IMR-90 (cell line): Measurements from ENCODE around the gene CMTM5. TPM values are rescaled to one million over a fixed set of nuclear protein-coding genes. Genes with fewer than 3 reads are reported as not detected.

ENCODE experiments used
- ATAC-seq: fragments of 200-7000 bp; cut with Tn5 transposase; 2 replicates; pipeline ENCODE4 v1.9.1; 2020; ENCODE audit warnings: low read depth, mild to moderate bottlenecking, moderate library complexity
- BruUV-seq: library from RNA; stranded (reverse); fragments of 400-500 nt; replicated peaks from 2 replicates; lab custom pipeline; 2021; lab: Mats Ljungman, UMichigan
- CTCF ChIA-PET: fragments of 300-600 bp; formaldehyde crosslinking; extraction: SDS; loops from one replicate; lab custom pipeline; 2021; ENCODE audit warnings: antibody characterized with exemption; lab: Yijun Ruan, JAX
- POLR2A ChIA-PET: fragments of 300-600 bp; sonication (Branson Sonifier 250); formaldehyde crosslinking; loops from one replicate; lab custom pipeline; 2022; ENCODE audit warnings: antibody characterized with exemption; ENCODE audit not compliant: unreplicated experiment; lab: Charles Lee
- DNase-seq: peaks from one replicate; pipeline ENCODE4 v3.0.0; 2013
- H2AFZ ChIP-seq: replicated peaks from 2 replicates; pipeline ENCODE3; 2013; ENCODE audit warnings: low read length, mild to moderate bottlenecking; ENCODE audit not compliant: poor library complexity
- H2AK5ac ChIP-seq: 2 replicates; pipeline ENCODE4 v1.6.1; 2013; ENCODE audit warnings: low read depth, low read length, inconsistent platforms
- H2AK9ac ChIP-seq: replicated peaks from 2 replicates; pipeline ENCODE3; 2013; ENCODE audit warnings: mild to moderate bottlenecking, low read depth, low read length, moderate library complexity; ENCODE audit not compliant: poor library complexity
- H2BK120ac ChIP-seq: 2 replicates; pipeline ENCODE4 v1.6.1; 2013; ENCODE audit warnings: low read depth, low read length, inconsistent platforms
- H2BK15ac ChIP-seq: 3 replicates; pipeline ENCODE4 v1.6.1; 2013; ENCODE audit warnings: low read depth, low read length, inconsistent platforms
- H2BK20ac ChIP-seq: 2 replicates; pipeline ENCODE4 v1.6.1; 2013; ENCODE audit warnings: low read depth, mild to moderate bottlenecking, inconsistent platforms, low read length, moderate library complexity
- H2BK5ac ChIP-seq: 2 replicates; pipeline ENCODE4 v1.6.1; 2013; ENCODE audit warnings: mild to moderate bottlenecking, low read depth, low read length, inconsistent platforms; ENCODE audit not compliant: poor library complexity, severe bottlenecking
- H3K14ac ChIP-seq: replicated peaks from 2 replicates; pipeline ENCODE4 v1.6.1; 2013; ENCODE audit warnings: low read depth, low read length, inconsistent platforms
- H3K18ac ChIP-seq: 2 replicates; pipeline ENCODE4 v1.6.1; 2013; ENCODE audit warnings: low read depth, low read length, control low read depth
- H3K23ac ChIP-seq: 2 replicates; pipeline ENCODE4 v1.6.1; 2013; ENCODE audit warnings: low read depth, low read length, inconsistent platforms
- H3K27ac ChIP-seq: 2 replicates; pipeline ENCODE4 v1.5.1; 2013; ENCODE audit warnings: mild to moderate bottlenecking, control low read depth, low read length; ENCODE audit not compliant: insufficient read depth
- H3K27me3 ChIP-seq: 2 replicates; pipeline ENCODE4 v1.6.1; 2013; ENCODE audit warnings: low read length; ENCODE audit not compliant: control insufficient read depth, insufficient read depth
- H3K36me3 ChIP-seq: 2 replicates; pipeline ENCODE4 v1.6.1; 2013; ENCODE audit warnings: low read length, mixed read lengths; ENCODE audit not compliant: control insufficient read depth, insufficient read depth
- H3K4ac ChIP-seq: 2 replicates; pipeline ENCODE4 v1.6.1; 2013; ENCODE audit warnings: low read depth, low read length, inconsistent platforms
- H3K4me1 ChIP-seq: 2 replicates; pipeline ENCODE4 v1.6.1; 2013; ENCODE audit warnings: low read length, mixed read lengths; ENCODE audit not compliant: control insufficient read depth, insufficient read depth
- H3K4me2 ChIP-seq: 2 replicates; pipeline ENCODE4 v1.6.1; 2013; ENCODE audit warnings: low read depth, mild to moderate bottlenecking, control low read depth, low read length, moderate library complexity
- H3K4me3 ChIP-seq: 2 replicates; pipeline ENCODE4 v1.5.1; 2013; ENCODE audit warnings: low read depth, mild to moderate bottlenecking, control low read depth, low read length, moderate library complexity; ENCODE audit not compliant: insufficient read depth
- H3K56ac ChIP-seq: 2 replicates; pipeline ENCODE4 v1.6.1; 2013; ENCODE audit warnings: low read length, inconsistent platforms; ENCODE audit not compliant: insufficient read depth; ENCODE audit errors: extremely low read depth
- H3K79me1 ChIP-seq, 2 experiments: 2 replicates each; pipeline ENCODE4 v1.6.1; 2013; ENCODE audit warnings: low read length in 2 of 2, inconsistent platforms in 1 of 2, low read depth in 1 of 2
- H3K9ac ChIP-seq: 2 replicates; pipeline ENCODE4 v1.6.1; 2013; ENCODE audit warnings: low read depth, low read length, control low read depth
- H3K9me1 ChIP-seq: 2 replicates; pipeline ENCODE4 v1.6.1; 2013; ENCODE audit warnings: low read length, inconsistent platforms; ENCODE audit not compliant: insufficient read depth
- H3K9me3 ChIP-seq: 2 replicates; pipeline ENCODE4 v1.6.1; 2013; ENCODE audit warnings: low read length; ENCODE audit not compliant: control insufficient read depth, insufficient read depth
- H4K20me1 ChIP-seq: 2 replicates; pipeline ENCODE4 v1.6.1; 2013; ENCODE audit warnings: low read length, inconsistent platforms; ENCODE audit not compliant: insufficient read depth
- H4K5ac ChIP-seq: 2 replicates; pipeline ENCODE4 v1.6.1; 2013; ENCODE audit warnings: mild to moderate bottlenecking, low read depth, low read length, control low read depth
- H4K8ac ChIP-seq, 2 experiments: 2 replicates each; pipeline ENCODE4 v1.6.1; 2013; ENCODE audit warnings: low read depth in 2 of 2, low read length in 2 of 2, control low read depth in 1 of 2, inconsistent platforms in 1 of 2
- H4K91ac ChIP-seq: 2 replicates; pipeline ENCODE4 v1.6.1; 2013; ENCODE audit warnings: low read depth, low read length, inconsistent platforms; ENCODE audit not compliant: insufficient read depth
- CTCF ChIP-seq: conservative IDR thresholded peaks from 2 replicates; pipeline ENCODE4 v1.5.1; 2012; ENCODE audit warnings: mild to moderate bottlenecking, low read depth, low read length, improper control_type of control experiment
- MAFK ChIP-seq: IDR thresholded peaks from 2 replicates; pipeline ENCODE4 v1.6.1; 2012; ENCODE audit warnings: low read depth, low read length, improper control_type of control experiment
- WGBS, 2 experiments: methylation state at CpG; one replicate each; pipeline versions ENCODE4 v1.1.5 to v1.1.7; 2013; ENCODE audit warnings: missing lambda C conversion rate in 2 of 2; ENCODE audit not compliant: insufficient read length in 1 of 2; ENCODE audit errors: extremely low coverage in 2 of 2; 5-methylcytosine and 5-hydroxymethylcytosine counted together
- dilution Hi-C: fragments of 300-500 bp; cut with HindIII; formaldehyde crosslinking; loops from one replicate; pipeline ENCODE4 v1.14.3; 2018; ENCODE audit warnings: low sequenced_read_pairs; ENCODE audit not compliant: unreplicated experiment
- in situ Hi-C: fragments of 300-500 bp; cut with MboI; formaldehyde crosslinking; loops from 3 replicates; pipeline ENCODE4 v1.14.3; 2019; ENCODE audit warnings: low sequenced_read_pairs, inconsistent platforms, mixed read lengths
- intact Hi-C: fragments of 100-400 bp; cut with micrococcal nuclease; formaldehyde crosslinking; loops from 2 replicates; pipeline ENCODE4 v1.10.0; 2022
- polyA plus RNA-seq, 3 experiments: library from polyadenylated mRNA; depleted of rRNA; stranded (reverse); fragments of >200 nt; gene quantifications; 2 replicates each; pipeline ENCODE4 v1.2.3, GENCODE V29; 2012; ENCODE audit warnings: low replicate concordance in 1 of 3
- total RNA-seq: library from RNA; depleted of rRNA; stranded (reverse); fragments of >200 nt; gene quantifications from 2 replicates; pipeline ENCODE4 v1.2.3, GENCODE V29; 2012

Gene CMTM5
- total and polyA plus RNA-seq, 2 of the 4 experiments (the other 2 are of a cell fraction): 0.07 TPM; not detected in 1

- Histone ChIP-seq H2AFZ (no peak overlapping the region), H3K36me3 (no peaks in the 10 kb centered on the region), H2AK5ac (no peak overlapping the region), H3K27ac (no peak overlapping the region), H4K20me1 (no peaks in the 10 kb centered on the region), H4K8ac (no peak overlapping the region), H2BK5ac (no peak overlapping the region), H2BK20ac (no peak overlapping the region), H3K4me2 (no peak overlapping the region), H3K9ac (no peak overlapping the region), H2AK9ac (no peak overlapping the region), H3K79me1 (no peaks in the 10 kb centered on the region), H3K27me3 (peaks cover 42% of the 10 kb centered on the region), H4K5ac (no peak overlapping the region), H3K18ac (no peak overlapping the region), H3K23ac (no peak overlapping the region), H3K9me1 (no peaks in the 10 kb centered on the region), H3K4me1 (no peaks in the 10 kb centered on the region), H3K56ac (no peak overlapping the region), H4K91ac (no peak overlapping the region), H3K9me3 (no peaks in the 10 kb centered on the region), H3K4ac (no peak overlapping the region), H3K4me3 (no peak overlapping the region), H3K14ac (no peak overlapping the region), H2BK15ac (no peak overlapping the region), H2BK120ac (no peak overlapping the region)
- ChIA-PET CTCF (no interaction called here), POLR2A (no interaction called here)
- dilution Hi-C loops (no loop called here), in situ Hi-C loops (no loop called here), intact Hi-C loops (no loop called here)
- DNase-seq (no peak), ATAC-seq (no peak)
- no peak for TF ChIP-seq CTCF
- TF ChIP-seq MAFK: no peak
- 64% methylated on average over 4 of the region's 14 CpGs; no CpG with 5 or more reads in 1 of the 2 experiments for WGBS, 2 experiments
- BruUV-seq: no TSS peak
Measured at GRCh38 chr14:23409966-23410635, 33.3 kb downstream of the CMTM5 start.
